Peyer's patch (tissue), 4 donors: ENCODE data around the gene TSPAN16.

Experiments
- CTCF ChIP-seq, 6 experiments: fragments of 450-650 bp in 4 of 6; fragments of 200-600 bp in 2 of 6; sonication (generic) in 1 of 6; IDR thresholded peaks; one replicate each; pipeline ENCODE4 v1.5.1; 2017 to 2019; ENCODE audit warnings: antibody characterized with exemption in 6 of 6, mild to moderate bottlenecking in 3 of 6, moderate library complexity in 1 of 6
- POLR2A ChIP-seq, 2 donors: fragments of 450-650 bp; IDR thresholded peaks; one replicate each; pipeline ENCODE4 v1.5.1; 2017; ENCODE audit warnings: antibody characterized with exemption in 2 of 2, mild to moderate bottlenecking in 2 of 2, moderate library complexity in 2 of 2

- no peak for TF ChIP-seq CTCF (IDR thresholded peaks at IDR 0.05)
- TF ChIP-seq POLR2A (IDR thresholded peaks at IDR 0.05): no peak
Measured at GRCh38 chr19:11278670-11279069, 17.3 kb upstream of the TSPAN16 start.
